DOHH2 (cell line): Measurements from ENCODE around the gene METTL14.

ENCODE experiments used
- H3F3A ChIP-seq: fragments of 200-600 bp; sonication (generic), shearing (Covaris generic); 2 replicates; pipeline ENCODE4 v1.6.0; 2016; ENCODE audit warnings: antibody characterized with exemption, mild to moderate bottlenecking; ENCODE audit not compliant: control insufficient read depth, insufficient read depth
- H3K27ac ChIP-seq: fragments of 200-600 bp; sonication (generic); 2 replicates; pipeline ENCODE4 v1.5.1; 2014; ENCODE audit warnings: low read depth, mild to moderate bottlenecking, low read length, moderate library complexity
- H3K27me3 ChIP-seq: fragments of 200-600 bp; sonication (generic); 2 replicates; pipeline ENCODE4 v1.6.1; 2014; ENCODE audit warnings: mild to moderate bottlenecking, low read length, mixed read lengths; ENCODE audit not compliant: control insufficient read depth
- H3K36me3 ChIP-seq: fragments of 200-600 bp; sonication (generic); 2 replicates; pipeline ENCODE4 v1.6.1; 2014; ENCODE audit warnings: mild to moderate bottlenecking, low read length, moderate library complexity, mixed read lengths; ENCODE audit not compliant: control insufficient read depth
- H3K4me1 ChIP-seq: fragments of 200-600 bp; sonication (generic); 2 replicates; pipeline ENCODE4 v1.6.1; 2014; ENCODE audit warnings: mild to moderate bottlenecking, low read length, mixed read lengths; ENCODE audit not compliant: control insufficient read depth
- H3K4me2 ChIP-seq: fragments of 200-600 bp; sonication (generic); 2 replicates; pipeline ENCODE4 v1.6.0; 2014; ENCODE audit warnings: mild to moderate bottlenecking, low read length, moderate library complexity
- H3K4me3 ChIP-seq: fragments of 200-600 bp; sonication (generic); 2 replicates; pipeline ENCODE4 v1.5.1; 2014; ENCODE audit warnings: mild to moderate bottlenecking, low read length, mixed read lengths
- H3K79me2 ChIP-seq: fragments of 200-600 bp; sonication (generic); 2 replicates; pipeline ENCODE4 v1.6.1; 2014; ENCODE audit warnings: mild to moderate bottlenecking, low read length, mixed read lengths; ENCODE audit not compliant: control insufficient read depth
- H3K9me2 ChIP-seq: fragments of 200-600 bp; sonication (generic); replicated peaks from 2 replicates; pipeline ENCODE4 v1.6.1; 2014; ENCODE audit warnings: mild to moderate bottlenecking, low read length, mixed read lengths; ENCODE audit not compliant: control insufficient read depth
- H3K9me3 ChIP-seq: fragments of 200-600 bp; sonication (generic); 2 replicates; pipeline ENCODE4 v1.6.1; 2014; ENCODE audit warnings: antibody characterized with exemption, low read length, mixed read lengths; ENCODE audit not compliant: control insufficient read depth, insufficient read depth
- H4K20me1 ChIP-seq: fragments of 200-600 bp; sonication (generic); 2 replicates; pipeline ENCODE4 v1.6.0; 2014; ENCODE audit warnings: low read depth, mild to moderate bottlenecking, antibody characterized with exemption, low read length, moderate library complexity; ENCODE audit not compliant: control insufficient read depth, insufficient read depth
- EZH2phosphoT487 ChIP-seq: fragments of 200-600 bp; sonication (generic); IDR thresholded peaks from 2 replicates; pipeline ENCODE4 v1.6.1; 2017; ENCODE audit warnings: borderline replicate concordance, mild to moderate bottlenecking, antibody characterized with exemption, low read length, moderate library complexity, mixed read lengths
- TF ChIP-seq, protein P1 (sequence below): fragments of 200-600 bp; sonication (generic); IDR thresholded peaks from one replicate; pipeline ENCODE4 v1.5.1; 2014; ENCODE audit warnings: antibody characterized with exemption, mild to moderate bottlenecking, low read depth, low read length; ENCODE audit not compliant: poor library complexity, severe bottlenecking

Gene METTL14

DNA sequence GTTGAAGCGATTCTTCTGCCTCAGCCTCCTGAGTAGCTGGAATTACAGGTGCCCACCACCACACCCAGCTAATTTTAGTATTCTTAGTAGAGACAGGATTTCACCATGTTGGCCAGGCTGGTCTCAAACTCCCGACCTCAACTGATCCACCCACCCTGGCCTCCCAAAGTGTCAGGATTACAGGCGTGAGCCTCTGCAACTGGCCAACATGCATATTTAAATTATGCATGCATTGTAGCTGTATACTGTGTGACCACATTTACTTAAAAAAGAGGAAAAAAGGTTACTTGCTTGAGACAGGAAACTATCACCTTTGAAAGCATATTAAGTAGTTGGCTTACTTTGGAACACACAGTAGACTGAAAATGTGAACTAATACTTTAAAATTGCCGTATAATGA lies 29.5 kb downstream of the METTL14 start:
- H3F3A ChIP-seq = no peaks in the 10 kb centered on the region
- no peaks in the 10 kb centered on the region for H3K79me2 ChIP-seq
- H4K20me1 ChIP-seq = no peaks in the 10 kb centered on the region

DNA sequence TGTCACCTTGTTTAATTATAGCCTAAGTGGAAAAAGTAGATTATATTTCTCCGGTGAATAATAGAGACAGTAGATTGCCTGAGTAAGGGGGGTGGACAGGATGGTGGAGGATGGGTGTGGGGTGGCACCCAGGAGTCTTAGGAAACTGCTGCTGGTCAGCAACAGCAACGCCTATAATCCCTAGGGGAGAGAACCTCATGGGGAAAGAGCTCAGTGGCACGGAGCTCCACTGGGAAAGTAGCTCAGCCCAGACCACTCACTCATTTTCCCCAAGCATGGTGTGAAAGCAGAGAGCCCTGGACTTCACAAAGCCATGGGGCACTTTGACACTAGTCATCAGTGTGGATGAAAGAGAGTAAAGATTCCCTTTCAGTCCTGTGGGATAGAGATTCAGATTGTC lies 31.1 kb downstream of the METTL14 start:
- Histone ChIP-seq H3K9me3 (no peaks in the 10 kb centered on the region), H3K79me2 (no peaks in the 10 kb centered on the region), H3K4me2 (no peak overlapping the region), H3K27ac (no peak overlapping the region), H3F3A (no peaks in the 10 kb centered on the region), H4K20me1 (no peaks in the 10 kb centered on the region), H3K4me3 (no peak overlapping the region), H3K27me3 (no peaks in the 10 kb centered on the region), H3K4me1 (no peaks in the 10 kb centered on the region), H3K9me2 (no peaks in the 10 kb centered on the region), H3K36me3 (peaks cover 15% of the 10 kb centered on the region; the same call in 1 of the 2 replicates)
- no peak for TF ChIP-seq EZH2phosphoT487
- TF ChIP-seq, protein P1, sequence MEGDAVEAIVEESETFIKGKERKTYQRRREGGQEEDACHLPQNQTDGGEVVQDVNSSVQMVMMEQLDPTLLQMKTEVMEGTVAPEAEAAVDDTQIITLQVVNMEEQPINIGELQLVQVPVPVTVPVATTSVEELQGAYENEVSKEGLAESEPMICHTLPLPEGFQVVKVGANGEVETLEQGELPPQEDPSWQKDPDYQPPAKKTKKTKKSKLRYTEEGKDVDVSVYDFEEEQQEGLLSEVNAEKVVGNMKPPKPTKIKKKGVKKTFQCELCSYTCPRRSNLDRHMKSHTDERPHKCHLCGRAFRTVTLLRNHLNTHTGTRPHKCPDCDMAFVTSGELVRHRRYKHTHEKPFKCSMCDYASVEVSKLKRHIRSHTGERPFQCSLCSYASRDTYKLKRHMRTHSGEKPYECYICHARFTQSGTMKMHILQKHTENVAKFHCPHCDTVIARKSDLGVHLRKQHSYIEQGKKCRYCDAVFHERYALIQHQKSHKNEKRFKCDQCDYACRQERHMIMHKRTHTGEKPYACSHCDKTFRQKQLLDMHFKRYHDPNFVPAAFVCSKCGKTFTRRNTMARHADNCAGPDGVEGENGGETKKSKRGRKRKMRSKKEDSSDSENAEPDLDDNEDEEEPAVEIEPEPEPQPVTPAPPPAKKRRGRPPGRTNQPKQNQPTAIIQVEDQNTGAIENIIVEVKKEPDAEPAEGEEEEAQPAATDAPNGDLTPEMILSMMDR = no peak

More for the DNA sequence above, 29.5 kb downstream of the METTL14 start:
- Histone ChIP-seq H3K27me3 (no peaks in the 10 kb centered on the region), H3K4me2 (no peak overlapping the region), H3K9me3 (no peaks in the 10 kb centered on the region), H3K9me2 (no peaks in the 10 kb centered on the region), H3K27ac (no peak overlapping the region), H3K4me1 (no peaks in the 10 kb centered on the region), H3K4me3 (no peak overlapping the region), H3K36me3 (peaks cover 27% of the 10 kb centered on the region)
- TF ChIP-seq EZH2phosphoT487 = no peak
- TF ChIP-seq, protein P1 = no peak

DNA sequence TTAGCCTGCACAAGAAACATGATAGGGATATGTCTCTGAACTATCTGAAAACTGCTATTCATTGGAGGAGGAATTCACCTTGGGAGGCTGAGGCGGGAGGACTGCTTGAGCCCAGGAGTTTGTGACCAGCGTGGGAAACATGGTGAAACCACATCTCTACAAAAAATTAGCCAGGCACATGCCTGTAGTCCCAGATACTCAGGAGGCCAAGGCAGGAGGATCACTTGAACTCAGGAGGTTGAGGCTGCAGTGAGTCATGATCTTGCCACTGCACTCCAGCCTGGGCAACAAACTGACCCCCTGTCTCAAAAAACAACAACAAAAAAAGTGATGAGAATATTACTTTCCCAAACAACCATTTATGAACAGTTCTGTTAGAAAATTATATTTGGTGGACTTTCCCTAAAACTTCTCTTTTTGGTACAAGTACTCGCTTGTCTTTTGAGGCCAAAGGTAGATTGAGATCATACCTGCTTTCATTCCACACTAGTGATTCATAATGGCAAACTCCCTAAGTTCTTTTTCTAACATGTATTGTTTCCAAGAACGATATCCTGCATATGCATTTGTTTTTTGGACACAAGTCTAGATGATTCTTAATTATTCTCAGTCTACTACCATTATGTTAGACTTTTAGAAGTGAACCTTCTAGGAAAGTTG lies 33.4 kb downstream of the METTL14 start:
- TF ChIP-seq, protein P1 = no peak
- no peak for TF ChIP-seq EZH2phosphoT487
- Histone ChIP-seq H3K4me2 (no peak overlapping the region), H3K4me3 (no peak overlapping the region), H3K27me3 (no peaks in the 10 kb centered on the region), H4K20me1 (no peaks in the 10 kb centered on the region), H3K36me3 (peaks cover 6% of the 10 kb centered on the region; the same call in 1 of the 2 replicates), H3K27ac (no peak overlapping the region), H3K9me3 (no peaks in the 10 kb centered on the region), H3F3A (no peaks in the 10 kb centered on the region), H3K79me2 (no peaks in the 10 kb centered on the region), H3K9me2 (no peaks in the 10 kb centered on the region), H3K4me1 (no peaks in the 10 kb centered on the region)
